ENCODE measurements around the gene SERPINA4. TPM values are rescaled to one million over a fixed set of nuclear protein-coding genes. Genes with fewer than 3 reads are reported as not detected.
"Not testable (repeated sequence)": the region's sequence is repeated elsewhere in the genome, so short reads cannot be mapped to it uniquely, and the experiment has no call there.

The SERPINA4 gene
- total RNA-seq, 4 donors from 2014 or later = 0.13 to 0.26 TPM; not detected in 2

DNA sequence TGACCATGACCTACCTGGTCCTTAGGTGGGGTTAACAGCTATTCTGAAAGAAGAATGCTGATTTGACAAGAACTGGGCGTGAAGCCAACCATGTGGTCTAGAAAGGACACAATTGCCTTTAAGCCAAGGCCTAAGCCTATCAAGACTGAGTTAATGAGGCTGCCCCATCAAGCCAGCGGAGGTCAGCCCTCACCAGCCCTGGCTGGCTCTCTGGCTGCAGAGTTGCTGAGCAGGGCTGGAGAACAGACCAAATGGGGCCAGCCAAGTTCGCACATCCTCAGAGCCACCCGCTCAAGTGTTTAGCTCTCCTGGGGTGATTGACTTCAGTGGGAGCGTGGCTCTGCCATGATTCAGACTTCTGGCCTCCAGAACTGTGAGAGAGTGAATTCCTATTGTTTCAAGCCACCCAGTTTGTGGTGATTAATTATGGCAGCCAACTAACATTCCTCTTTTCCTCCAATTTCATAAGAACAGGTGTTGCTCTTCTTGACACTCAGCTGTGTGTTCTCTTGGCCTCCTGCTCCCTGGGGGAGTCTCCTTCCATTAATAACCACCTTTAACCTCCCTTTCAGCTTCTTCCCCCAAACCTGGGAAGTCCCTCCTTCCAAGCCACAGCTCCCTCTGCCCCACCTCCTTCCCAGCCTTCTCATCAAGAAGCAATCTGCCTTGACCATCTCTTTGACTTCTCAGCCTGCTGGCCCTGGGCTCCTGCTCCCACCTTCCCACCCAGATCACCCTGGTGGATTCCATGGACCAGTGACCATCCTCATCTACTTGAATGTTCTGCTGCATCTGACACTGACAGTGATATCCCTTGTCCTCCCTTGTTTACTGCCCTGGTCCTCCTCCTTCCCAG lies 14.7 kb downstream of the SERPINA4 start:
- in situ Hi-C loops (cut with MboI; ENCODE audit: low sequenced_read_pairs in 4 of 4) = no loop called here
- Histone ChIP-seq H3K4me3 (no peak overlapping the region), H3K27me3 (no peaks in the 10 kb centered on the region), H3K27ac (no peak overlapping the region), H3K4me1 (peaks cover 0 to 4% of the 10 kb centered on the region in 2 donors), H3K9me3 (no peaks in the 10 kb centered on the region), H3K36me3 (no peaks in the 10 kb centered on the region)
- no peak for TF ChIP-seq POLR2A (IDR thresholded peaks at IDR 0.05)
- TF ChIP-seq, protein P1, sequence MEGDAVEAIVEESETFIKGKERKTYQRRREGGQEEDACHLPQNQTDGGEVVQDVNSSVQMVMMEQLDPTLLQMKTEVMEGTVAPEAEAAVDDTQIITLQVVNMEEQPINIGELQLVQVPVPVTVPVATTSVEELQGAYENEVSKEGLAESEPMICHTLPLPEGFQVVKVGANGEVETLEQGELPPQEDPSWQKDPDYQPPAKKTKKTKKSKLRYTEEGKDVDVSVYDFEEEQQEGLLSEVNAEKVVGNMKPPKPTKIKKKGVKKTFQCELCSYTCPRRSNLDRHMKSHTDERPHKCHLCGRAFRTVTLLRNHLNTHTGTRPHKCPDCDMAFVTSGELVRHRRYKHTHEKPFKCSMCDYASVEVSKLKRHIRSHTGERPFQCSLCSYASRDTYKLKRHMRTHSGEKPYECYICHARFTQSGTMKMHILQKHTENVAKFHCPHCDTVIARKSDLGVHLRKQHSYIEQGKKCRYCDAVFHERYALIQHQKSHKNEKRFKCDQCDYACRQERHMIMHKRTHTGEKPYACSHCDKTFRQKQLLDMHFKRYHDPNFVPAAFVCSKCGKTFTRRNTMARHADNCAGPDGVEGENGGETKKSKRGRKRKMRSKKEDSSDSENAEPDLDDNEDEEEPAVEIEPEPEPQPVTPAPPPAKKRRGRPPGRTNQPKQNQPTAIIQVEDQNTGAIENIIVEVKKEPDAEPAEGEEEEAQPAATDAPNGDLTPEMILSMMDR (IDR thresholded peaks at IDR 0.05 in 4 of 5, conservative IDR thresholded peaks at IDR 0.05 in 1 of 5) = no peak
- intact Hi-C loops (cut with DNase I; ENCODE audit: low total_unique reads) = no loop called here
- no peak for ATAC-seq
- no peak for DNase-seq

DNA sequence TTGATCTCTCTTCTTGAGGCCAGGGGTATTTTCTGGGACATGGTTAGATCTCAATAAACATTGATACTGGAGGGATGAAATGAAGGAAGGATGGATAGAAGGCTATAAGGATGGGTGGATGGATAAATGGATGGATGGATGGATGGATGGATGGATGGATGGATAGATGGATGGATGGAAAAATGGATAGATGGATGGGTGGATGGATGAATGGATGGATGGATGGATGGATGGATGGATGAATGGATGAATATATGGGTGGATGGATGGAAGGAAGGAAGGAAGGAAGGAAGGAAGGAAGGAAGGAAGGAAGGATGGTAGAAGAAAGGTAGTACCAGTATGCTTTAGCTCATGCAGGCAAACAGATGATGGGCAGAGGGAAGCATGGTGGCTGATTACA lies 16.2 kb downstream of the SERPINA4 start:
- H3K27ac ChIP-seq; DNase-seq; in situ Hi-C loops (cut with MboI; ENCODE audit: low sequenced_read_pairs in 4 of 4); intact Hi-C loops (cut with DNase I; ENCODE audit: low total_unique reads); ATAC-seq; H3K27me3 ChIP-seq; H3K9me3 ChIP-seq; H3K4me3 ChIP-seq; H3K36me3 ChIP-seq: not testable (repeated sequence)
- H3K4me1 ChIP-seq = peaks cover 0 to 14% of the 10 kb centered on the region in 2 donors

DNA sequence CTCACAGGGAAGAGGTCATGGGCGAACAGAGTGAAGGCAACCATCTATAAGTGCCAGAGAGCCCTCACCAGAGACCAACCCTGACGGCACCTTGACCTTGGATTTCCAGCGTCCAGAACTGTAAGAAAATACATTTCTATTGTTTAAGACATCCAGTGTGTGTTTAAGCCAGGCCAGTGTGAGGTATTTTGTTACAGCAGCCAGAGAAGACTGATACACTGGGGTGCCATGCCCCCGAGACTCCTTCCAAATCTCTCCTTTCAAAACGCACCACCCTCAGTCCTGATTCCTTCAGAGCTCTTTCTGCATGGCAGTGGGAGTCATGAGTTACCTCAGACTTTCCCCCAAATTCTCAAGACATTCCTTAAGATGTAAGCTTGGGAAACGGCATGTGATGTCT lies 17.5 kb downstream of the SERPINA4 start:
- H3K27ac ChIP-seq = no peak overlapping the region
- H3K4me3 ChIP-seq = no peak overlapping the region
- TF ChIP-seq POLR2A (IDR thresholded peaks at IDR 0.05) = no peak
- intact Hi-C loops (cut with DNase I; ENCODE audit: low total_unique reads) = no loop called here
- in situ Hi-C loops (cut with MboI; ENCODE audit: low sequenced_read_pairs in 4 of 4) = no loop called here
- DNase-seq (no peak), ATAC-seq (no peak)
- no peaks in the 10 kb centered on the region for H3K9me3 ChIP-seq
- no peaks in the 10 kb centered on the region for H3K36me3 ChIP-seq
- H3K4me1 ChIP-seq = peaks cover 0 to 27% of the 10 kb centered on the region in 2 donors
- H3K27me3 ChIP-seq = no peaks in the 10 kb centered on the region

DNA sequence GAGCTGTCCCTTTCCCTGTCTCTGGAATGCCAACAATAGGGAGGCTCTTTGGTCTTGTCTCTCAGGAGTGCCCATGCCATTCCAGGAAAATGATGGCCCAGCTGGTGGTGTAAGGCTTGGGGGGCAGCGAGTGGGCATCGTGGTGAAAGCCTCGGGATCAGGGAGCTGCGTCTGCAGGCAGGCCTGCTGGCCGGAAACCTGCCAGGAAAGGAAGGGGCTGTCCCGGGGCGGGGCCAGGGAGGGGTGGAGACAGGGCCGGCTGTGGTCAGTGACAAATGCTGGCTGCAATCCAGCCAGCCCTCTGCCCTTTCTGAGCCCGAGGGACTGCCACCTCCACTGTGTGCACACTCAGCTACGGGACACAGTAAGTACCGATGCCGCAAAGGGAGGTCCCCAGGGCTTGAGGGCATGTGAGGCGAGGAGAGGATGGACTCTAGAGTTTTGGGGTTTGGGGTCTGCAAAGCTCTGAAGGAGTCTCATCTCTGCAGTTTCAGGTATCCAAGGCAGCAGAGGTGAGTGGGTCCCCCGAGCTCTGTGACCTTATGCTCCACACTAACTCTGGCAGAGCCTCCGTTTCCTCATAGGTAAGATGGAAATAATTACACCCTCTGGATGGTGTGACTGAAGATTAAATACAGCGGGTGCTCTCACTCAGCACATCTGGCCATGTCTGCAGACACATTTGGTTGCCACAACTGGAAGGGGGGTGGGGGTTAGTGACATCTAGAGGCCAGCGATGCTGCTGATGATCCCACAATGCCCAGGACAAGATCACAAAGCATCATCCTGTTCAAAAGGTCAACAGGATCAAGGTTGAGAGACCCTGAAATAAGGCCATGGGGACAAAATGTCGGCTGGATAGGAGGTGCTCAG lies 20.1 kb downstream of the SERPINA4 start, which contains the start of gene SERPINA5:
TSS of gene SERPINA5 (plus strand) at position 300 of the 873 bp plus-strand sequence. CDS start 5,937 bp downstream, outside the sequence.
- Histone ChIP-seq H3K9me3 (no peaks in the 10 kb centered on the region), H3K4me3 (peak within 1 kb of the TSS in 2 of 4 donors; percentile 31 to 37), H3K27ac (peak within 1 kb of the TSS in 2 of 4 donors; percentile 62 to 69), H3K36me3 (no peaks in the 10 kb centered on the region), H3K4me1 (peaks cover 0 to 38% of the 10 kb centered on the region in 2 donors), H3K27me3 (no peaks in the 10 kb centered on the region)
- ATAC-seq (peak; percentile 48), DNase-seq (peak; percentile 44 to 64)
- in situ Hi-C loops (cut with MboI; ENCODE audit: low sequenced_read_pairs in 4 of 4) (no loop called here), intact Hi-C loops (cut with DNase I; ENCODE audit: low total_unique reads) (no loop called here)
- no peak for TF ChIP-seq POLR2A (IDR thresholded peaks at IDR 0.05)
- TF ChIP-seq, protein P1 (IDR thresholded peaks at IDR 0.05 in 4 of 5, conservative IDR thresholded peaks at IDR 0.05 in 1 of 5) = no peak

DNA sequence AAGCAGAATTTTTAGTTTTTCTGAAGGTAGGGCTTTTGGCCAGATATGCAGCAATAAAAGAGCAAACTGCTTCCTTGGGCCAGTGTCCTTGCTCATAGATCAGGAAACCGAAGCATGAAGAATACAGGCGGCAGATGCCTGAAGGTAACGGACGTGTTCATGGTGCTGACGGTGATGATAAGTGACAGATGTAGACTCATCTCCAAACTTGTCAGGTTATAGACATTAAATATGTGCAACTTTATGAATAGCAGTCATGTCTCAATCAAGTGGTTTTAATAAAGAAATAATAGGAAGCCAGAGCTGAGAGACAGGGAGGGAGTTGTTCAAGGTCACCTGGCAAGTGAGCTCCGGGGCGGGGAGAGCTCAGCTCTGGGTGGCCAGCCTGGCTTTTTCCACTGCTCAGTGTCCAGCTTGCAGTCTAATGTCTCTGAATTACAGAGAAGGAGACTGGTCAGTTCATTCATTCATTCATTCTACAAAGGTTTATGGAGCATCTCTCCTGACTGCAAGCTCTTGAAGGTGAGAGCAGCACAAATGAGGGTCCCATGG lies 21.0 kb downstream of the SERPINA4 start:
- H3K27ac ChIP-seq = peak overlapping the region in 2 of 4 donors; percentile 62 to 69
- in situ Hi-C loops (cut with MboI; ENCODE audit: low sequenced_read_pairs in 4 of 4) = no loop called here

More for the DNA sequence above, 21.0 kb downstream of the SERPINA4 start:
- Histone ChIP-seq H3K4me3 (peak overlapping the region in 2 of 4 donors; percentile 8 to 31), H3K27me3 (no peaks in the 10 kb centered on the region), H3K9me3 (no peaks in the 10 kb centered on the region), H3K36me3 (no peaks in the 10 kb centered on the region), H3K4me1 (peaks cover 0 to 38% of the 10 kb centered on the region in 2 donors)
- TF ChIP-seq, protein P1 (IDR thresholded peaks at IDR 0.05 in 4 of 5, conservative IDR thresholded peaks at IDR 0.05 in 1 of 5) = no peak
- no peak for TF ChIP-seq POLR2A (IDR thresholded peaks at IDR 0.05)
- DNase-seq (peak; percentile 41 to 54), ATAC-seq (peak; percentile 59 to 75)
- intact Hi-C loops (cut with DNase I; ENCODE audit: low total_unique reads) = no loop called here
